Measurements from ENCODE around the gene ROCK2.

Gene ROCK2

DNA sequence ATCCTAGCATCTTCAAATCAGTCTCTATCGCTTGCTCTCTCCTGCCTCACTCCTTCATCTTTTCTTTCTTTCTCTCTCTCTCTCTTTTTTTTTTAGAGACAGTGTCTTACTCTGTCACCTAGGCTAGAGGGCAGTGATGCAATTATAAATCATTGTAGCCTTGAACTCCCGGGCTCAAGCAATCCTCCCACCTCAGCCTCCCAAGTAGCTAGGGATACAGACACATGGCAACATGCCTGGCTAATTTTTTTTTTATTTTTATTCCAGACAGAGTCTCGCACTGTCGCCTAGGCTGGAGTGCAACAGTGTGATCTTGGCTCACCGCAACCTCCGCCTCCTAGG lies 199.7 kb downstream of the ROCK2 start:
- no peak for DNase-seq

DNA sequence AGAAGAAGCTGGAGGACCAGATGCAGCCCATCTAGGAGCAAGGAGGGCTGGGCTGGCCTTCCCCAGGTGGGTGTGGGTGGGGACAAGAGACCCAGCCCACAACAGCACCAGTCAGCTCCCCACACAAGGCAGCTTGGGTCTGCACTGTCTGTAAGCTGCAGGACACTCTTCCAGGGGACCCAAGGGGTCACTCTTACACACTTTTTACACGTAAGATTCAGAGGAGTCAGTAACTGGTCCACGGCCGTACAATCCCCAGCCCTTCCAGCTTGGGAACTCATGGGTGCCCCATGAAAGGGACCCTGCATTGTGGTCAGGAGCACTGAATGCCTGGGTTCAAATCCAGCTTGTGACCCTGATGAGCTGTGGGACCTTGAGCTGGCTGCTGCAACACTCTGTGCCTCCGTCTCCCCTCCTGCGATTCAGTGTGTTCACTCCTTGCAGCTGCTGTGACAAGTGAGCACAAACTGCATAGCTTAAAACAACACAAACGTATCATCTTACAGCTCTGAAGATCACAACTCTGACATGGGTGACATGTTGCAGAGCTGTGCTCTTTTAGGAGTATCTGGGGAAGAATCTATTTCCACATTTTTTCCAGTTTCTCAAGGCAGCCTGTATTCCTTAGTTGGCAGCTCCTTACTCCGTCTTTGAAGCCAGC lies 200.2 kb downstream of the ROCK2 start:
- DNase-seq, result no peak

DNA sequence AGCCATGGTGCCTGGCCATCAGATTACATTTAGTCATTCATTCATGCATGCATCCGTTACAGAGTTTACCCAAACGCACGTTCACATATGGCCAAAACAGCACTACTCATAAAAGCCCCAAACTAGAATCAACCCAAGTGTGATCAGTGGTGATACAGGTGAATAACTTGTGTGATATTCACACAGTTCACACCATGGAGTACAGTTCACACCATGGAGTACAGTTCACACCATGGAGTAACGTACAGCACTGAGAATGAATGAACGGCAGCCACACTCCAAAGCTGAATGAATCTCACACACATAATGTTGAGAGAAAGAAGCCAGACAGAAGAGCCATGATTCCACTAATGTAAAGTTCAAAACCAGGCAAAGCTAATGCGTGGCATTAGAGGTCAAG lies 201.4 kb downstream of the ROCK2 start:
- no peak for DNase-seq

- no peak for DNase-seq
These were observed 202.1 kb downstream of the ROCK2 start for GRCh38 chr2:11142330-11142729.

- DNase-seq, result no peak
These were observed 203.1 kb downstream of the ROCK2 start for GRCh38 chr2:11141319-11141718.

GRCh38 chr2:11140492-11140891 lies 203.9 kb downstream of the ROCK2 start:
- no peak for DNase-seq

DNA sequence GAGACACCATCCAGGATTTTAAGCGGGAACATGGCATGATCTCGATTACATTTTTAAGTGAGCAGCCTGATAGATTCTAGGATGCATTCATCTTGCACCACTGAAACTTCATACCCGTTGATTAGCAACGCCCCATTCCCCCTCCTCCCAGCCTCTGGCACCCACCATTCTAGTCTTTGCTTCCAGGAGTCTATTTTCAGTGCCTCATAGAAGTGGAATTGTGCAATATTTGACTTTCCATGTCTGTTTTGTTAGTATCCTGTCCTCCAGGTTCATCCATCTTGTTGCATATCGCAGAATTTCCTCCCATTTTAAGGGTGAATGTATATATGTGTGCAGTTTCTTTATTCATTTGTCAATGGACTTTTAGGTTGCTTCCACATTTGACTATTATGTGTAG lies 210.1 kb downstream of the ROCK2 start:
- DNase-seq, result no peak

- no peak for DNase-seq
These were observed 210.5 kb downstream of the ROCK2 start for GRCh38 chr2:11133936-11134320.

DNA sequence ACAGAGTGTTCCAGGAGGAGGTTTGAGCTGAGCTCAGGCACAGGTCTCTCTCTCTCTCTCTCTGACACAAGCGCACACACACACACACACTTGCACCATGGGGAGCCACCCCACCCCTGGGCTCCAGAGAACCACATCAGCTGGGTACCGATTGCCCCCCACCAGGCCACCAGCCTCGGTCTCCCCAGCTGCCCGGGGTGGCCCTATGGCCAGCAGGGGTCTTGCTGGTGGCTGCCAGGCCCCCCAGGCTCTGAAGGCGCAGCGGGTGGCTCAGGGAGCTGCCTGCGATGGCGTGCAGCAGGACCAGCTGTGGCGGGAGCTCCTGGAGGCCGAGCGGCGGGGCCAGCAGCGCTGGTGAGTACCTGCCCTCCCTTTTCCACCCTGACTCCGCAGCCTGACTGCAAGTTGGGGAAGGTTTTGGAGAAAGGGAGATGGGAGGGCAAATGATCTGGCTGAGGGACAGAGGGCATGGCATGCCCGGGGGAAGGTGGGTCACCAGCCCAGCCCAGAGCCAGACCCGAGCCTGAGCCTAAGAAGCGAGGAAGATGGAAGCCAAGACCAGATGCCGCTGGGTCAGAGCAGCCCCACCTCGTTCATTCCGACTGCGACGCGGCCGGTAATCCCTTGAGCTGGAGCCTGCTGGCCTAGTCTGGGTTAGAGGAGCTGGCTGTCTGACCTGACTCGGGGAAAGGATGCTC lies 211.0 kb downstream of the ROCK2 start:
- no peak for DNase-seq

DNA sequence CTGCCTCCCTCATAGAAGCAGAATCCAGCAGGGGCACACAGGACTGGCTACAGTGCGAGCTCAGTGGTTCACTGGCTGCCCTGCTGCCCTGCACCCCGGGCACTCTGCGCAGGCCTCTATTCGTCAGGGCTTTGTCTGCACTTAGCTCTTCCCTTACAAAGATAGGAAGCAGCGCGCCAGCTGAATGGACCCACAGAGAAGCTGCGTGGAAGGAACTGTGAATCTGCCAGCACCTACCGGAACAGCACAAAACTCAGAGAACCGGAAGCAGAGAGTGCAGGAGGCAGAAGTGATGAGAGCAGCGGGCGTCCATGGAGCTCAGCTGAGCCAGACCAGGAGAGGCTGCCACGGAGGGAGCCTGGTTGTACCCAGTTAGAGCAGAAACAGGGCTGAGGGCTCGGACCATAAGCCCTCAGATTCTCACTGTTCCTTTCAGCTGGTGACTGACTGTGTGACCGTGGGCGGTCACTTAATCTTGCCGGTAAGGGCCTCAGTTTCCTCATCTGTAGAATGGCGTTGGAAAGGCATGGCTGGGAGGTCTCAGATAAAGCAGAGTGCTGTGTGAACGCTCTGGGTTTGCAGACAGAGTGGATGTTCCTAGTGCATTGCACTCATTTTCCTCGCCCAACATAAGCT lies 212.3 kb downstream of the ROCK2 start:
- peak; percentile 9 to 12 for DNase-seq

GRCh38 chr2:11131166-11131920 lies 213.1 kb downstream of the ROCK2 start:
- DNase-seq, result no peak

Measured in hippocampal formation (tissue), 2 donors.